Measurements from ENCODE around the gene PTPN20.

- TF ChIP-seq RCOR1 (IDR thresholded peaks at IDR 0.05; ENCODE audit: insufficient replicate concordance, low read length) (no peak), CEBPB (IDR thresholded peaks at IDR 0.05; ENCODE audit: low read depth, low read length) (no peak)
These were observed 134.2 kb downstream of the PTPN20 start for GRCh38 chr10:47045331-47045861.

All from IMR-90 (cell line).